ENCODE measurements around the gene UBE2G1.
"Not testable (repeated sequence)": the region's sequence is repeated elsewhere in the genome, so short reads cannot be mapped to it uniquely, and the experiment has no call there.

UBE2G1 gene

DNA sequence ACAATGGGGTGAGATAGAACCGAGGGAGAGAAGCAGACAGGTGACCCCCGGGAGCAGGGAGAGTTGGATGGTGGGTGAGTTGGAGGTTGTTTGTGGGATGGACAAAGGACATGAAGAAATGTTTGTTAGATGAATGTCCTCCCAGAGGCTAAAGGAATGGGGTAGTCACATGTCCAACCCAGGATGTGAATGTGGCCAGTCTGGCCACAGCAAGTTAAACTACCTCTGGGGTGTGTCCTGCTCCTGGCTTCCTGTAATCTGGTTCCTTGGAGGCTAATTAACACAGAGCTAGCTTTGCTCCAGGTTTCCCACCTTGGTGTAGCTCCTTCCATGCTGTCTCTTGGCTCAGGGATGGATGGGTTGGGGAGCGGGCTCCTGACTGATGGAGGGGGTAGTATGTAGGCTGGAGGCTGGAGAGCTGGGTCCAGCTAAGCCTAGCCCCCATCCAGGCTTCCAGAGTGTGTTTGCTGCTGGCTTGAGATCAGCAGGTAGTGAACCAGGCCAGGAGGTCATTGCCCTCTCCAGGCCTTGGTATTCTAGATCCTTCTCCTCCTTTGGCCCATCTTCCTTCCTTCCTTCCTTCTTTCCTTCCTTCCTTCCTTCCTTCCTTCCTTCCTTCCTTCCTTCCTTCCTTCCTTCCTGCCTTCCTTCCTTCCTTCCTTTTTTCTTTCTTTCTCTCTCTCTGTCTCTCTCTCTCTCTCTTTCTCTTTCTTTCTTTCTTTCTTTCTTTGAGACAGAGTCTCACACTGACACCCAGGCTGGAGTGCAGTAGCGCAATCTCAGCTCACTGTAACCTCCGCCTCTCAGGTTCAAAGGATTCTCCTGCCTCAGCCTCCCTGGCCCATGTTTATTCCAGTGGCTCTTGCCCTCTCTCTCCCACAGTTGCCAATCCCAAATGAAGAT, 28.0 kb upstream of the UBE2G1 start:
- no peak for ATAC-seq (replicated peaks; ENCODE audit: extremely low read depth, poor library complexity, severe bottlenecking)
- Mint-ChIP-seq H3K27ac (ENCODE audit: low read depth) (no peak overlapping the region), H3K27me3 (no peaks in the 10 kb centered on the region), H3K4me3 (no peak overlapping the region), H3K9me3 (no peaks in the 10 kb centered on the region), H3K4me1 (peaks cover 14% of the 10 kb centered on the region), H3K36me3 (ENCODE audit: insufficient read depth) (peaks cover 2% of the 10 kb centered on the region)
- no peak for DNase-seq (ENCODE audit: low spot score in 2 of 2)

DNA sequence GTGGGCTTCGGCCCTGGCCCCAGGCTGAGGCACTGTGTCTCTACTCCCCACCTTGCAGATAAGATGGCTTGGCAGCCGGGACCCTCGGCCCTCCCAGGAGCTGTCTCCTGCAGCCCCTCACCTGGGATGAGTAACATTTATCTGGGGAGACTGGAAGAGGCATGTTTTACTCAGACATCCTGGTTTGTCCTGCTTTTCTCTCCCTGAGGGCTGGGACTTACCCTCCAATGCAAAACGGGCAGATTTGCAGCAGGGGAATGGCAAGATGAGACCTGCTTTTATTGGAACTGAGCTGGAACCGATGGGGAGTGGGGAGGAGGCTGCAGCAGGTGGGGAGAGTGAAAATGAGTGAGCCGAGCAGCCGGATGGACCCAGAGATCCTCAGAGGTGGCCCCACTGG, 27.3 kb upstream of the UBE2G1 start:
- H3K27ac Mint-ChIP-seq (ENCODE audit: low read depth) = no peak overlapping the region
- no peak for DNase-seq (ENCODE audit: low spot score in 2 of 2)
- peaks cover 14% of the 10 kb centered on the region for H3K4me1 Mint-ChIP-seq
- ATAC-seq (replicated peaks; ENCODE audit: extremely low read depth, poor library complexity, severe bottlenecking) = no peak
- H3K27me3 Mint-ChIP-seq = no peaks in the 10 kb centered on the region
- no peaks in the 10 kb centered on the region for H3K9me3 Mint-ChIP-seq
- H3K4me3 Mint-ChIP-seq = no peak overlapping the region
- H3K36me3 Mint-ChIP-seq (ENCODE audit: insufficient read depth) = peaks cover 2% of the 10 kb centered on the region

DNA sequence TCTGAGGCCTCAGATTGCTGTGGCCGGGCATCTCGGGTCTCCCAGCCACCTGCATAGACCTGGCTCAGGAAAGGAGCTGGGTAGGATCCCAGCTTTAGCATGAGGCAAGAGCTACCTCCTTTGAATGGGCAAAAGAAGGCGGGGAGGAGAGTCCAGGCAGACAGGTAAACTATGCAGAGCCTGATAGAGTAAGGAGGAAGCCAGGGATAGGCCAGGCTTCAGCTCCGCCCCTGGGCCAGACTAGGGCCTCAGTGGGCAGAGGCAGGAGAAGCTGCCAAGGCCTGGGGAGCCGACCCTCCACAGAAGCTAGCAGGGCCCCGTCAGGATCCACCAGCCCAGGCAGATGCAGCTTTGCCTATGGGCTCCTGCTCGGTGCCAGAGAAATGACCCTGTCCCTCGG, 22.6 kb upstream of the UBE2G1 start:
- no peak overlapping the region for H3K4me3 Mint-ChIP-seq
- H3K4me1 Mint-ChIP-seq = no peaks in the 10 kb centered on the region
- H3K27me3 Mint-ChIP-seq = no peaks in the 10 kb centered on the region
- DNase-seq (ENCODE audit: low spot score in 2 of 2) (no peak), ATAC-seq (replicated peaks; ENCODE audit: extremely low read depth, poor library complexity, severe bottlenecking) (no peak)
- H3K9me3 Mint-ChIP-seq = no peaks in the 10 kb centered on the region
- H3K36me3 Mint-ChIP-seq (ENCODE audit: insufficient read depth) = peaks cover 2% of the 10 kb centered on the region
- no peak overlapping the region for H3K27ac Mint-ChIP-seq (ENCODE audit: low read depth)

DNA sequence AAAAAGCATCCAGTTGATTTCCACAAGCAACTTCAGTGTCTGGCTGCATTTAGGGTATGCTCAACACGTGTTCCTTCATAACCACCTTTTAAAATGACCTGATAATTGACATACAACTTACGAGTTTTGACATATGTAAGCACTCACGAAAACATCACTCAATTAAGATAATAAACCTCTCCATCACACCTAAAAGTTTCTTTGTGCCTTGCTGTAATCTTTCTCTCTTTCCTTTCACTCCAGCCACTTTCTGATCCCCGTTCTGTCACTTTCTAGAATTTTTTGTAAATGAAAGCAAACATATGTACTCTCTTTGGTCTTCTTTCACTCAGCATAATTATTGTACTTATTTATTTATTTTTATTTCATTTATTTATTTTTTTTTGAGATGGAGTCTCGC, 20.7 kb upstream of the UBE2G1 start:
- no peak overlapping the region for H3K27ac Mint-ChIP-seq (ENCODE audit: low read depth)
- H3K36me3 Mint-ChIP-seq (ENCODE audit: insufficient read depth) = no peaks in the 10 kb centered on the region
- no peaks in the 10 kb centered on the region for H3K27me3 Mint-ChIP-seq
- H3K4me1 Mint-ChIP-seq = no peaks in the 10 kb centered on the region
- DNase-seq (ENCODE audit: low spot score in 2 of 2) = no peak
- no peak overlapping the region for H3K4me3 Mint-ChIP-seq
- no peak for ATAC-seq (replicated peaks; ENCODE audit: extremely low read depth, poor library complexity, severe bottlenecking)
- H3K9me3 Mint-ChIP-seq = no peaks in the 10 kb centered on the region

DNA sequence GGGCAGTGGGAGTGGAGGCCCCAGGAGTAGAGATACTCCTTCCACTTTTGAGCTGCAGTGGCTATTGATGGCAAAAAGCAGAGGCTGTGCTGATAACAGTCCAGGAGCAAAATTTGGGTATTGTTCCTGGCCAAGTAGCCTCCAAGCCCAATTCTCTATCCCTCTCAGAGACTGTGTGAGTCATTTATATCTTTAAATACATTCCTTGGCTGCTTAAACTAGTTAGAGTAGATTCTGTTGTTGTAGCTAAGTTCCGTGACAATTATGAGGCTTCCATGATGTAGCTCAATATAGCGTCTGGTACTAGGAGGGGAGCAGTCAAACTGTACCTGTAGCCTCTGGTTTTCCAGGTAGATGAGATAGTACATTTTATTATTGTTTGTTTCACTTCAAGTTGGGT, 19.9 kb upstream of the UBE2G1 start:
- Mint-ChIP-seq H3K36me3 (ENCODE audit: insufficient read depth) (no peaks in the 10 kb centered on the region), H3K27ac (ENCODE audit: low read depth) (no peak overlapping the region), H3K27me3 (no peaks in the 10 kb centered on the region), H3K9me3 (no peaks in the 10 kb centered on the region), H3K4me1 (no peaks in the 10 kb centered on the region), H3K4me3 (no peak overlapping the region)
- ATAC-seq (replicated peaks; ENCODE audit: extremely low read depth, poor library complexity, severe bottlenecking) (no peak), DNase-seq (ENCODE audit: low spot score in 2 of 2) (no peak)

DNA sequence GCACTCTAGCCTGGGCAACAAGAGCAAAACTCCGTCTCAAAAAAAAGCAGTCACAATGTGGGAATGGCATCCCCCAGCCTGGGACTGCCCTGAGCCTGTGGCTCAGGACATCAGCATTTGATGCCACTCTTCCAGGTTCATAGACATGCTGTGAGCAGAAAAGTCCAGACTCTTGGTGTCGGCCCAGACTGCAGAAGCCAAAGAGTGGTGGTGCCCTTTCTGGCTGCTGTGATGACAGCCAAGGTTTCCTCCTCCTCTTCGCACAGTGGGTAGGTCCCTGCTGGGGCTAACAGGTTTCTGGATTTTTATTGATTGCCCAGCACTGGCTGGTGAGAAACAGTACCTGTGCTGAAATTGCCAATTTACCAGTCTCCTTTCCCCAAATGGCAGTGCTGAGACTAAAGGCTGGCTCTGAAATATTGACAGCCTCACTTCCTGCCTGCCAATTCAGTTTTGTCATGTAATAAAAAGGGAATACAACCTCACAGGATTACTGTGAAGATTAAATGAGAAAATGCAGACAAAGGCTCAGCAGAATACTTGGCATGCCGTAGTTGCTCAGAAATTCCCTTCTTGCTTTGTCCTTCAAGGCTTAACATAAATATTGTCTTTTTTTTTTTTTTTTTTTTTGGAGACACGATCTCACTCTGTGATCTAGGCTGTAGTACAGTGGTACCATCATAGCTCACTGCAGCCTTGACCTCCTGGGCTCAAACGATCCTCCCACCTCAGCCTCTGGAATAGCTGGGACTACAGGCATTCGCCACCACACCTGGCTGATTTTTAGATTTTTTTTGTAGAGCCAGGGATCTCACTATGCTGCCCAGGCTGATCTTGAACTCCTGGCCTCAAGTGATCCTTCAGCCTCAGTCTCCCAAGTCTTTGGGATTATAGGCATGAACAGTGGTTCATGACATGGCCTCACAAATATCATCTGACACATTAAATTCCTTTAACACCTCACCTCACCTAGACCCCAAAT, 15.5 kb upstream of the UBE2G1 start:
- Mint-ChIP-seq H3K4me3 (no peak overlapping the region), H3K36me3 (ENCODE audit: insufficient read depth) (no peaks in the 10 kb centered on the region), H3K27me3 (no peaks in the 10 kb centered on the region), H3K9me3 (no peaks in the 10 kb centered on the region), H3K27ac (ENCODE audit: low read depth) (no peak overlapping the region), H3K4me1 (peaks cover 5% of the 10 kb centered on the region)
- DNase-seq (ENCODE audit: low spot score in 2 of 2) (no peak), ATAC-seq (replicated peaks; ENCODE audit: extremely low read depth, poor library complexity, severe bottlenecking) (no peak)

DNA sequence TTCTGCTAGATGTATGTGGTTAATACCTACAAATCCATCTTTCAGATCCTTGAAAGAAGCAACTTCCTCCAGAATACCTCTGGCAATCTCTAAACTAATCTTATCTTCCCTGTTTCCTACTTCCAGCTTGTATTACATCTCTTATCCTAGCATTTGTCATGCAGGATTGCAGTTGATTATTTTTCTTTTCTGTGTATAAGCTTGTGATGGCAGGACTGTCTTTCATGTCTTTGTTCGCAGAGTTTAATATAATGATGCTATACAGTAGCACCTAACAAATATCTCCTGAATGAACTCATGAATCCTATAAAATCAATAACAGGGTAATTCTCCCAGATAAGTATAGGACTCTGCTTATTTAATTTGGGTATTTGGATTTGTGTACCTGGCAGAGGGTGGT, 12.2 kb upstream of the UBE2G1 start:
- peaks cover 16% of the 10 kb centered on the region for H3K4me1 Mint-ChIP-seq
- no peak overlapping the region for H3K4me3 Mint-ChIP-seq
- DNase-seq (ENCODE audit: low spot score in 2 of 2) (no peak), ATAC-seq (replicated peaks; ENCODE audit: extremely low read depth, poor library complexity, severe bottlenecking) (no peak)
- no peaks in the 10 kb centered on the region for H3K27me3 Mint-ChIP-seq
- H3K9me3 Mint-ChIP-seq = no peaks in the 10 kb centered on the region
- H3K36me3 Mint-ChIP-seq (ENCODE audit: insufficient read depth) = no peaks in the 10 kb centered on the region
- H3K27ac Mint-ChIP-seq (ENCODE audit: low read depth) = no peak overlapping the region

DNA sequence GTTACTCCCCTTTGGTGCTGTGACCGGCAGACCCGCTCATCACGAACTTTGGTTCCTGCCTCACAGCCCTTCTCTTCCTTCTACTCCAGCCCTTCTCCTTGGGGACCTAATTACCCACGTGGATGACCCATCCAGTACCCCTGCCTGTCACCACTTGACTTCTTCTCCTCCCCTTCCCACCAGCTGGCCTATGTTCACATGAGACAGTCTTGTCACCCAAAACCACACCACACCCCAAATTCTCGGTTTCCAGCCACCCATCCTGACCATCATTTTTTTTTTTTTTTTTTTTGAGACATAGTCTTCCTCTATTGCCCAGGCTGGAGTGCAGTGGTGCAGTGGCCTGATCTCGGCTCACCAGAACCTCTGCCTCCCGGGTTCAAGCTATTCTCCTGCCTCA, 10.8 kb upstream of the UBE2G1 start:
- H3K4me3 Mint-ChIP-seq; H3K27me3 Mint-ChIP-seq; H3K36me3 Mint-ChIP-seq (ENCODE audit: insufficient read depth); DNase-seq (ENCODE audit: low spot score in 2 of 2); H3K9me3 Mint-ChIP-seq; ATAC-seq (replicated peaks; ENCODE audit: extremely low read depth, poor library complexity, severe bottlenecking): not testable (repeated sequence)
- H3K4me1 Mint-ChIP-seq = peaks cover 16% of the 10 kb centered on the region
- peak overlapping the region; percentile 36 for H3K27ac Mint-ChIP-seq (ENCODE audit: low read depth)

DNA sequence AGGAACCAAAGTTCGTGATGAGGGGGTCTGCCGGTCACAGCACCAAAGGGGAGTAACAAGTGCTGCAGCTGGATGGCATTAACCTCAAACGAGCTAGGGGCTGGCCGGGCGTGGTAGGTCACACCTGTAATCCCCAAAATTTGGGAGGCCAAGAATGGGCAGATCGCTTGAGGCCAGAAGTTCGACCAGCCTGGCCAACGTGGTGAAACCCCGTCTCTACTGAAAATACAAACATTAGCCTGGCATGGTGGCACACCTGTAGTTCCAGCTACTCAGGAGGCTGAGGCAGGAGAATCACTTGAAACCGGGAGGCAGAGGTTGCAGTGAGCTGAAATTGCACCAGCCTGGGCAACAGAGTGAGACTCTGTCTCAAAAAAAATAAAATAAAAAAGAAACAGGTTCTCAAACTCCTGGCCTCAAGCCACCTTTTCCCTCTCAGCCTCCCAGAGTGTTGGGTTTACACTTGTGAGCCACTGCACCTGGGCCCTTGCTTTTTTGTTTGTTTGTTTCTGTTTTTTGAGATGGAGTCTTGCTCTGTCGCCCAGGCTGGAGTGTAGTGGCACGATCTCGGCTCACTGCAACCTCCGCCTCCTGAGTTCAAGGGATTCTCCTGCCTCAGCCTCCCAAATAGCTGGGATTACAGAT, 9.4 kb upstream of the UBE2G1 start:
- peak overlapping the region; percentile 44 for H3K4me3 Mint-ChIP-seq
- peaks cover 16% of the 10 kb centered on the region for H3K4me1 Mint-ChIP-seq
- peak overlapping the region; percentile 66 for H3K27ac Mint-ChIP-seq (ENCODE audit: low read depth)
- H3K36me3 Mint-ChIP-seq (ENCODE audit: insufficient read depth); H3K9me3 Mint-ChIP-seq; DNase-seq (ENCODE audit: low spot score in 2 of 2); ATAC-seq (replicated peaks; ENCODE audit: extremely low read depth, poor library complexity, severe bottlenecking); H3K27me3 Mint-ChIP-seq: not testable (repeated sequence)

DNA sequence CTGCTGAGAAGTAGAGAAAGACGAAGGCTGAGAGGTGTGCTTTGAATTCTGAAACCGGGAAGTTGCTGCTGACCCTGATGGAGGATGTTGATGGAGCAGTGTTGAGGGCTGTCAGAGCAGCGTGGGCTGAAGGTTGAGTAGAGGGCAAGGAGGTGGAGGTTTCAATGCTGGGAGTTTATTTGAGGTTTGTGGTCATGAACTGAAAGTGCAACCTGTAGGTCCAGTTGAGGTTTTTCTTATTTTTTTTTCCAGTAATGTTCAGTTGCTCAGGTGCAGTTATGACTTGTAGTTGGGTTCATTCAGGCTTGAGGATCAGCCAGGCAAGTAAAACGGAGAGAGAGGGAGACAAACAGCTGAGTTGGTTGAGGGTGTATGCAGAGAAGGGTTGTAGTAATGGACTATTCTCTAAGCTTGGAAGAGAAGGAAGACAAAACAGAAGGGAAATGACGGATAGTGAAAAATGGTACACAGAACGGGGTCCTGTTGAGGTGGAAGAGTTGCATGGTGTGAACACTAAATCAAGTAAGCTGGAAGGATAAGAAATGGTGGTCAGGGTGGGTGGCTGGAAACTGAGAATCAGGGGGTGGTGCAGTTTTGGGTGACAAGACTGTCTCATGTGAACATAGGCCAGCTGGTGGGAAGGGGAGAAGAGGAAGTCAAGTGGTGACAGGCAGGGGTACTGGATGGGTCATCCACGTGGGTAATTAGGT, 8.7 kb upstream of the UBE2G1 start:
- H3K9me3 Mint-ChIP-seq = no peaks in the 10 kb centered on the region
- no peak for DNase-seq (ENCODE audit: low spot score in 2 of 2)
- peak overlapping the region; percentile 66 for H3K27ac Mint-ChIP-seq (ENCODE audit: low read depth)
- peaks cover 21% of the 10 kb centered on the region for H3K4me1 Mint-ChIP-seq
- no peaks in the 10 kb centered on the region for H3K36me3 Mint-ChIP-seq (ENCODE audit: insufficient read depth)
- H3K27me3 Mint-ChIP-seq = no peaks in the 10 kb centered on the region
- peak; percentile 92 for ATAC-seq (replicated peaks; ENCODE audit: extremely low read depth, poor library complexity, severe bottlenecking)
- peak overlapping the region; percentile 44 for H3K4me3 Mint-ChIP-seq

DNA sequence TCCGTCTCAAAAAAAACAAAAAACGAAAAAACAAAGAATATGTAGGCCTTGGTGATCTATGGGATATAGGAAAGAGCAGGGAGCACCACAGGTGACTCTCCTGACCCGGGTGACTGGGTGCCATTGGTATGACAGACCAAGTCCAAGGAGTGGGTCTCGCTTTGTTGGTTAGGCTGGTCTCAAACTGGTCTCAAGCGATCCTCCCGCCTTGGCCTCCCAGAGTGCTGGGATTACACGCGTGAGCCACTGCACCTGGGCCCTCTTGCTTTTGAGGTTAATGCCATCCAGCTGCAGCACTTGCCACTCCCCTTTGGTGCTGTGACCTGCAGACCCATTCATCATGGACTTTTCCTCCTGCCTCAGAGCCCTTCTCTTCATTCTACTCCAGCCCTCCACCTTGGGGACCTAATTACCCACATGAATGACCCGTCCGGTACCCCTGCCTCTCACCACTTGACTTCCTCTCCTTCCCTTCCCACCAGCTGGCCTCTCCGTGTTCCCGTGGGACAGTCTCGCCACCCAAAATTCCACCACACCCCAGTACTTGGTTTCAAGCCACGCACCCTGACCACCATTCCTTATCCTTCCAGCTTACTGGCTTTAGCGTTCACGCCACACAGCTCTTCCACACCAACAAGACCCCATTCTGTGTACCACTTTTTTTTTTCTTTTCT, 3.2 kb upstream of the UBE2G1 start:
- Mint-ChIP-seq H3K27me3 (no peaks in the 10 kb centered on the region), H3K9me3 (no peaks in the 10 kb centered on the region), H3K36me3 (ENCODE audit: insufficient read depth) (peaks cover 8% of the 10 kb centered on the region), H3K27ac (ENCODE audit: low read depth) (no peak overlapping the region), H3K4me3 (no peak overlapping the region), H3K4me1 (peaks cover 19% of the 10 kb centered on the region)
- no peak for ATAC-seq (replicated peaks; ENCODE audit: extremely low read depth, poor library complexity, severe bottlenecking)
- DNase-seq (ENCODE audit: low spot score in 2 of 2) = no peak

All from central memory CD8-positive, alpha-beta T cell (primary cell).